Nephron progenitor cell (in vitro differentiated cells): ENCODE data around the gene FXN.

ENCODE experiments used
- DNase-seq: peaks from one replicate; pipeline ENCODE4 v3.0.0; 2021
- H3K27ac Mint-ChIP-seq: 2 replicates; pipeline ENCODE4 v1.8.0; 2021; ENCODE audit warnings: mild to moderate bottlenecking, moderate library complexity, mixed read lengths
- H3K27me3 Mint-ChIP-seq: 2 replicates; pipeline ENCODE4 v1.8.0; 2021; ENCODE audit warnings: mild to moderate bottlenecking, low read depth, mixed read lengths; ENCODE audit not compliant: poor library complexity
- H3K36me3 Mint-ChIP-seq: 2 replicates; pipeline ENCODE4 v1.8.0; 2021; ENCODE audit warnings: low read depth, mixed read lengths
- H3K4me1 Mint-ChIP-seq: 2 replicates; pipeline ENCODE4 v1.8.0; 2021; ENCODE audit warnings: mixed read lengths
- H3K4me3 Mint-ChIP-seq: 2 replicates; pipeline ENCODE4 v1.8.0; 2021; ENCODE audit warnings: mild to moderate bottlenecking, moderate library complexity, mixed read lengths
- H3K9me3 Mint-ChIP-seq: 2 replicates; pipeline ENCODE4 v1.8.0; 2021; ENCODE audit warnings: mild to moderate bottlenecking, moderate library complexity, mixed read lengths
- CTCF ChIP-seq: fragments of 200-600 bp; sonication (generic); IDR thresholded peaks from 2 replicates; pipeline ENCODE4 v1.5.0; 2021; ENCODE audit warnings: antibody characterized with exemption

Gene FXN

GRCh38 chr9:69131682-69132081, 96.1 kb downstream of the FXN start:
- DNase-seq: no peak
- Mint-ChIP-seq H3K27ac (no peak overlapping the region), H3K9me3 (no peaks in the 10 kb centered on the region), H3K4me3 (no peak overlapping the region), H3K36me3 (no peaks in the 10 kb centered on the region), H3K27me3 (peaks cover 15% of the 10 kb centered on the region), H3K4me1 (peaks cover 23% of the 10 kb centered on the region)
- TF ChIP-seq CTCF: no peak

- no peak for DNase-seq
- H3K9me3 Mint-ChIP-seq: no peaks in the 10 kb centered on the region
- H3K4me1 Mint-ChIP-seq: peaks cover 30% of the 10 kb centered on the region
- H3K36me3 Mint-ChIP-seq: no peaks in the 10 kb centered on the region
- no peak overlapping the region for H3K27ac Mint-ChIP-seq
- peaks cover 18% of the 10 kb centered on the region for H3K27me3 Mint-ChIP-seq
- TF ChIP-seq CTCF: no peak
- H3K4me3 Mint-ChIP-seq: no peak overlapping the region
Observed at GRCh38 chr9:69132361-69132760, 96.8 kb downstream of the FXN start.

- Mint-ChIP-seq H3K4me3 (no peak overlapping the region), H3K27me3 (peaks cover 9% of the 10 kb centered on the region), H3K4me1 (peaks cover 39% of the 10 kb centered on the region), H3K27ac (no peak overlapping the region), H3K36me3 (peaks cover 9% of the 10 kb centered on the region), H3K9me3 (no peaks in the 10 kb centered on the region)
- TF ChIP-seq CTCF: no peak
- no peak for DNase-seq
Observed at GRCh38 chr9:69134412-69134811, 98.9 kb downstream of the FXN start.

DNA sequence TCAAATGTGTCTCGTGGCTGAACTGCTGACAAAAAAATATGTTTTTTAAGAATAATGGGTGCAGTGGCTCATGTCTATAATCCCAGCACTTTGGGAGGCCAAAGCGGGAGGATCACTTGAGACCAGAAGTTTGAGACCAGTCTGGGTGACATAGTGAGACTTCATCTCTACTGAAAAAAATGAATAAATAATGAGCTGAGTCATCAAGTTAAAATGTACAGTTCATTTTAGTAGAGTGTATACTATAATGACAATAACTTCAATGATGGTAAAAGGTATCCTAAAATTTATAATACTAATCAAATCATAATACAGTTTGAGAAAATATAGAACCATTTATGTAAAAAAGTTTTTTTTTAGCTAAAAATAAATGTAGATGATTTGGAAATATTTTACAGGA, 100.6 kb downstream of the FXN start:
- H3K36me3 Mint-ChIP-seq: peaks cover 9% of the 10 kb centered on the region
- H3K4me3 Mint-ChIP-seq: no peak overlapping the region
- H3K27ac Mint-ChIP-seq: peak overlapping the region; percentile 90
- peaks cover 13% of the 10 kb centered on the region for H3K27me3 Mint-ChIP-seq
- DNase-seq: no peak
- H3K9me3 Mint-ChIP-seq: no peaks in the 10 kb centered on the region
- TF ChIP-seq CTCF: no peak
- H3K4me1 Mint-ChIP-seq: peaks cover 26% of the 10 kb centered on the region

DNA sequence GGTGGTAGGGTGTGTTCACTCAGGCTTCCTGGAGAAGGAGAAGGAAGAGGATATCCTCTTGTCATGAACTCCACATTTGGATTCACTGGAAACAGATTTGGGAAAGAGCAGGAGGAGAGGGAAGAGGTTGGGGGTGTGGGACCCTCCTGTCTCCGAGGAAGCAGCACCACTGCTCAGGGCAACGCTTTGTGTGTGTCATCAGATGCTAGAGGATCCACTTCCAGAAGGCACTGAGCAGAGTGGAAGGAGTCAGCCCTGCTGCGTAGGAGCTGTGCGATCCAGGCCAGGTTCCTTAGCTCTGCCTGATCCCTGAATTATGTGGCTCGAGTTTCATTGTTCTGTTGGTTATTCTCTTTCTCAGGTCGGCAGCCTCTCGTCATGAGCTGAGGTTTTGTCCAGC, 101.2 kb downstream of the FXN start:
- no peak for TF ChIP-seq CTCF
- Mint-ChIP-seq H3K36me3 (peaks cover 9% of the 10 kb centered on the region), H3K27me3 (peaks cover 15% of the 10 kb centered on the region), H3K27ac (peak overlapping the region; percentile 90), H3K4me1 (peaks cover 20% of the 10 kb centered on the region), H3K9me3 (no peaks in the 10 kb centered on the region), H3K4me3 (no peak overlapping the region)
- no peak for DNase-seq

DNA sequence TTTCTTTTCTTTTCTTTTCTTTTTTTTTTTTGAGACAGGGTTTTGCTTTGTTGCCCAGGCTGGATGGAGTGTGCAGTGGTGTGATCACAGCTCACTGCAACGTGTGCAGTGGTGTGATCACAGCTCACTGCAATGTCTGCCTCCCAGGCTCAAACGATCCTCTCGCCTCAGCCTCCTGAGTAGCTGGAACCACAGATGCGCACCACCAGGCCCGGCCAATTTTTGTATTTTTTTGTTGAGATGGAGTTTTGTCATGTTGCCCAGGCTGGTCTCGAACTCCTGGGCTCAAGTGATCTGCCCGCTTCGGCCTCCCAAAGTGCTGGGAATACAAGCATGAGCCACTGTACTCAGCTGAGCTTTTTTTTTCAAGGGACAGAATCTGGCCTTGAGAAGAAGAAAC, 101.8 kb downstream of the FXN start:
- Mint-ChIP-seq H3K9me3 (no peaks in the 10 kb centered on the region), H3K27me3 (peaks cover 12% of the 10 kb centered on the region), H3K4me3 (no peak overlapping the region), H3K36me3 (peaks cover 9% of the 10 kb centered on the region), H3K4me1 (peaks cover 20% of the 10 kb centered on the region), H3K27ac (peak overlapping the region; percentile 90)
- no peak for TF ChIP-seq CTCF
- DNase-seq: no peak
